Ovary (tissue), 9 donors: Measurements from ENCODE around the gene BPHL. TPM values are rescaled to one million over a fixed set of nuclear protein-coding genes. Genes with fewer than 3 reads are reported as not detected.

Experiments
- DNase-seq, 5 donors: peaks; one replicate each; pipeline ENCODE4 v3.0.0-alpha.2; 2019 to 2020
- H3K27ac ChIP-seq, 2 donors: fragments of 200-600 bp; one replicate each; pipeline versions ENCODE4 v1.5.1 to v1.8.0; 2019 to 2022
- H3K27me3 ChIP-seq: fragments of 200-600 bp; one replicate; pipeline ENCODE4 v1.8.0; 2022
- H3K36me3 ChIP-seq: fragments of 200-600 bp; sonication (generic); one replicate; pipeline ENCODE4 v1.5.1; 2019
- H3K4me1 ChIP-seq: one replicate; pipeline ENCODE4 v1.8.1; 2013; ENCODE audit warnings: mild to moderate bottlenecking, moderate library complexity; ENCODE audit not compliant: insufficient read depth
- H3K4me3 ChIP-seq: fragments of 200-600 bp; sonication (generic); one replicate; pipeline ENCODE4 v1.5.1; 2017
- H3K9me3 ChIP-seq, 2 donors: fragments of 200-600 bp in 1 of 2; sonication (generic) in 1 of 2; one replicate each; pipeline versions ENCODE4 v1.5.1 to v1.8.1; 2013 to 2019; ENCODE audit warnings: mild to moderate bottlenecking in 1 of 2, moderate library complexity in 1 of 2
- CTCF ChIP-seq, 3 donors: fragments of 450-650 bp in 2 of 3; fragments of 200-600 bp in 1 of 3; IDR thresholded peaks; one replicate each; pipeline versions ENCODE4 v1.5.1 to v1.8.0; 2016 to 2022; ENCODE audit warnings: antibody characterized with exemption in 3 of 3, mild to moderate bottlenecking in 1 of 3
- EP300 ChIP-seq: sonication (generic); formaldehyde crosslinking; IDR thresholded peaks from one replicate; pipeline ENCODE4 v1.6.1; 2017; ENCODE audit warnings: antibody characterized with exemption
- POLR2A ChIP-seq: fragments of 450-650 bp; IDR thresholded peaks from one replicate; pipeline ENCODE4 v1.6.1; 2017; ENCODE audit warnings: antibody characterized with exemption, mild to moderate bottlenecking, moderate library complexity
- WGBS, 3 donors: extraction: QIAGEN DNeasy Blood & Tissue Kit in 1 of 3; methylation state at CpG; one replicate each; pipeline versions ENCODE4 v1.1.5 to v1.1.7; 2013 to 2017; 5-methylcytosine and 5-hydroxymethylcytosine counted together
- intact Hi-C, 4 donors: fragments of 100-400 bp; cut with DNase I; formaldehyde crosslinking; loops; one replicate each; pipeline versions ENCODE4 v1.11.0 to v1.15.1; 2022 to 2023
- polyA plus RNA-seq, 2 donors: library from polyadenylated mRNA; stranded (reverse); fragments of 200-250 nt in 1 of 2; fragments of 350-450 nt in 1 of 2; fragmentation: Illumina TruSeq in 1 of 2; extraction: RNeasy Lipid Tissue Mini Kit (QIAGEN cat#74804) in 1 of 2; gene quantifications; one replicate each; pipeline ENCODE4 v1.2.3, GENCODE V29; 2013 to 2014
- total RNA-seq, 7 donors: library from RNA; depleted of rRNA in 2 of 7; stranded (reverse); fragments of >200 nt in 2 of 7; fragmentation: NEBNext Ultra II Directional in 3 of 7; extraction: Animal tissue kit (Norgen Biotek cat#: 25700) in 3 of 7; gene quantifications; one replicate each; pipeline versions ENCODE4 v1.1.0 to v1.2.4, GENCODE V29; 2016 to 2023
- donor health status: DM: no; HTN: no; CAD: no; lungs with moderate emphysema.
- donor health status: DM: no; HTN: no; CAD: no.
- donor health status: Bipolar disorder and iron deficiency.
- donor health status: DM: yes; HTN: yes; CAD: no.
- donor health status: DM: no; HTN: no; CAD: no.
- donor health status: DM: yes; HTN: yes; CAD: no.

BPHL gene
- total and polyA plus RNA-seq, 9 donors, result 6.1 to 23.7 (median 13.9) TPM

DNA sequence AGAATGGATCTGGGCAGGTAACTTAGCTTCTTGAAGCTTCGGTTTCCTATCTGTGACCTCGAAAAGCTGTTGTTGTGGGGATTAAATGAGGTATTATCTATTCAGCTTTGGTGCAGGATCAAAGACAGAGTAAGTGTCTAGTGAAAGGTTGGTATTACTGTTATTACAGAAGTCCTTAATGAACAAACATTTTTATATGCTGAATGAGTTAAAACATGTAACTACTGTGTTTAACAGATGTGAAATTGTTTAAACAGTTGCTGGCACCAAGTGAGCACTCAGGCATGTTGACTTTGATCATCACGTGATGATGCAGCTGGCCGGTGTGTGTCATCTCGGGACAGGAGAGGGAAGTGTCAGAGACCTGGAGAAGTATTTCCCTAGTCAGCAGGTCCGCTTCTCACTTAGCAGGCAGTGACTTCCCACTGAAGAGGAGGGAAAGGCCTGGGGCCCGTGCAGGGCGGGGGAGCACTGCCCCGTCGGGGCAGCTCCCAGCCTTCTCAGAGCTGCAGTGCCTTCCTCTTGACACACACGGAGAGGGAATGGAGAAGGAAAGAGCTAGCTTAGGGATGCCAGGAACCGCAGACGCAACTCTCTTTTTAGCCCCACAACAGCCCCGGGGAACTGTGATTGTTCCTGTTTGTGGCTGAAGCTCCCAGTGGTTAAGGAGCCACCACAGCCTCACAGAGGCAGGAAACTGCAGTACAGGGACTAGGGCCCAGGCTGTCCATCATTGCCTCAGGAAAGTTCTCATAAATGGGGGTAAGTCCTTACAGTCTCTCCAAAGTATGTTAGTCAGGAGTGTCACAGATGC lies 20.8 kb downstream of the BPHL start:
- Histone ChIP-seq H3K36me3 (no peaks in the 10 kb centered on the region), H3K4me1 (no peaks in the 10 kb centered on the region), H3K9me3 (no peaks in the 10 kb centered on the region), H3K4me3 (no peak overlapping the region), H3K27me3 (no peaks in the 10 kb centered on the region), H3K27ac (no peak overlapping the region)
- DNase-seq, result no peak
- intact Hi-C loops, result no loop called here
- no peak for TF ChIP-seq POLR2A
- TF ChIP-seq EP300, result no peak
- TF ChIP-seq CTCF (IDR thresholded peaks at IDR 0.05), result no peak
- WGBS, 3 donors, result 27 to 50% (median 32%) methylated on average over 14 of the region's 14 CpGs

- no peak overlapping the region for H3K4me3 ChIP-seq
- WGBS, 3 donors, result 90 to 93% (median 92%) methylated on average over 20 of the region's 20 CpGs
- no peak for DNase-seq
- H3K27ac ChIP-seq, result no peak overlapping the region
- H3K27me3 ChIP-seq, result no peaks in the 10 kb centered on the region
- no peaks in the 10 kb centered on the region for H3K9me3 ChIP-seq
- intact Hi-C loops, result no loop called here
- TF ChIP-seq POLR2A (no peak), CTCF (IDR thresholded peaks at IDR 0.05) (no peak), EP300 (no peak)
- no peaks in the 10 kb centered on the region for H3K36me3 ChIP-seq
- H3K4me1 ChIP-seq, result no peaks in the 10 kb centered on the region
These were observed 21.7 kb downstream of the BPHL start for GRCh38 chr6:3140201-3140600.

DNA sequence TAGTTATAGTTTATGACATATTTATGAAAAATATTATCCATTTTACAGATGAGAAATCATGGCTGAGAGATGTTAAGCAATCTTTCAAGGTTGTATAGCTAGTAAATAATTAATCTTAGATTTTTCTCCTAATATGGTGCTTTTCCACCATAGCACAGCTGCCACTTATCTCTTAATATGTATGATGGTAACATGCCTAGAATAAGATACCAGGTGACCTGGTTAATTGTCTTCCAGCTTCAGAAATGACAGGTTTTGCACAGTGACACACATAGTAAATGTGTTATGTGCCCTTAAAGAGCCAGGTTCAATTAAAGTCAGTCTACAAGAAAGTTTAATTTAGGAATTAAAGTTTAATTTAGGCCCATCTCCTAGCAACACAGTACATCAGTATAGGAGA lies 24.0 kb downstream of the BPHL start:
- no peak overlapping the region for H3K27ac ChIP-seq
- no peak overlapping the region for H3K4me3 ChIP-seq
- intact Hi-C loops, result no loop called here
- H3K27me3 ChIP-seq, result no peaks in the 10 kb centered on the region
- no peaks in the 10 kb centered on the region for H3K4me1 ChIP-seq
- no peaks in the 10 kb centered on the region for H3K9me3 ChIP-seq
- no peak for TF ChIP-seq CTCF (IDR thresholded peaks at IDR 0.05)
- TF ChIP-seq POLR2A, result no peak
- no peak for TF ChIP-seq EP300
- no peak for DNase-seq
- H3K36me3 ChIP-seq, result no peaks in the 10 kb centered on the region

DNA sequence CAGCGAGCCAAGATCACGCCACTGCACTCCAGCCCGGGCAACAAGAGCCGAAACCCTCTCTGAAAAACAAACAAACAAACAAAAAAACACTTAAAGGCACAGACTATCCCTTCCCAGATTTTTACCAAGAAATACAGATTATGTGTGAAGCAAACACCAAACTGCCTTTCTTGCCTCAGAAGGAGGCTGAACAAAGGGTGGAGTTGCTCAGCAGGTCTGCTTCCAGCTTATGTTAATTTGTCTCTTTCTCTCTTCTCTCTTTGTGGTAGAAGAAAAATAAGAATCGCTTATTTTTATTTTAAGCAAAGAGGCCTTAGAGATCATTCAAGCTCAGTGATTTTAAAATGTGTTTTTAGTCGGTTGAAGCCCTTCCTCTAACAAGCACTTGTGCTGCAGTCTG lies 24.6 kb downstream of the BPHL start:
- no peak overlapping the region for H3K27ac ChIP-seq
- TF ChIP-seq POLR2A (no peak), EP300 (no peak), CTCF (IDR thresholded peaks at IDR 0.05) (no peak)
- no peak overlapping the region for H3K4me3 ChIP-seq
- no peaks in the 10 kb centered on the region for H3K36me3 ChIP-seq
- 83 to 85% (median 84%) methylated on average over 6 of the region's 6 CpGs for WGBS, 3 donors
- no peak for DNase-seq
- no peaks in the 10 kb centered on the region for H3K4me1 ChIP-seq
- H3K9me3 ChIP-seq, result no peaks in the 10 kb centered on the region
- no peaks in the 10 kb centered on the region for H3K27me3 ChIP-seq
- intact Hi-C loops, result no loop called here
